NCI-H1105 (cell line): Measurements from ENCODE around the gene MRRF.
A peak's percentile ranks its signal among the peaks of the same experiment; 100 is the strongest.

Experiments
- DNase-seq: peaks from one replicate; lab custom pipeline; 2025; lab: John Stamatoyannopoulos, UW

The MRRF gene

GRCh38 chr9:122264360-122265148, at the start of gene MRRF, which contains the start of gene RBM18:
Gene MRRF (plus strand): TSS chr9:122264882. CDS start chr9:122270892, 6,010 bp downstream.
Gene RBM18 (minus strand): TSS chr9:122264840. CDS start chr9:122261492, 3,348 bp downstream.
- peak; percentile 76 for DNase-seq

GRCh38 chr9:122215663-122216062, 49.0 kb upstream of the MRRF start:
- no peak for DNase-seq

- no peak for DNase-seq
Observed at GRCh38 chr9:122216138-122216797, 48.4 kb upstream of the MRRF start.

- no peak for DNase-seq
Observed at GRCh38 chr9:122216798-122217418, 47.8 kb upstream of the MRRF start.

- no peak for DNase-seq
Observed at GRCh38 chr9:122217640-122218039, 47.0 kb upstream of the MRRF start.

- DNase-seq: no peak
Observed at GRCh38 chr9:122218071-122218934, 46.4 kb upstream of the MRRF start.

GRCh38 chr9:122218935-122219855, 45.5 kb upstream of the MRRF start:
- no peak for DNase-seq

- no peak for DNase-seq
Observed at GRCh38 chr9:122219856-122220672, 44.6 kb upstream of the MRRF start.

GRCh38 chr9:122220673-122221182, 44.0 kb upstream of the MRRF start:
- DNase-seq: no peak

- no peak for DNase-seq
Observed at GRCh38 chr9:122221183-122221811, 43.4 kb upstream of the MRRF start.

GRCh38 chr9:122222791-122223190, 41.9 kb upstream of the MRRF start:
- no peak for DNase-seq

GRCh38 chr9:122223435-122223834, 41.2 kb upstream of the MRRF start:
- no peak for DNase-seq

- no peak for DNase-seq
Observed at GRCh38 chr9:122225312-122226141, 39.2 kb upstream of the MRRF start.

- no peak for DNase-seq
Observed at GRCh38 chr9:122226142-122226757, 38.4 kb upstream of the MRRF start.

- DNase-seq: no peak
Observed at GRCh38 chr9:122226758-122227574, 37.7 kb upstream of the MRRF start.

- DNase-seq: no peak
Observed at GRCh38 chr9:122227575-122227900, 37.1 kb upstream of the MRRF start.

- no peak for DNase-seq
Observed at GRCh38 chr9:122228191-122228567, 36.5 kb upstream of the MRRF start.
